ENCODE data around the gene ARHGAP28.

ARHGAP28 gene

GRCh38 chr18:6738622-6739021 is 9.1 kb downstream of the ARHGAP28 start:
- no peak for DNase-seq (ENCODE audit: low read depth in 2 of 2)
- TF ChIP-seq CTCF (IDR thresholded peaks at IDR 0.05; ENCODE audit: low read depth, low read length): no peak
- no peak overlapping the region for H3K4me3 ChIP-seq (replicated peaks in 1 of 2; ENCODE audit: low read depth in 2 of 2, low read length in 2 of 2)

- peak; percentile 94 to 96 for DNase-seq (ENCODE audit: low read depth in 2 of 2)
- TF ChIP-seq CTCF (IDR thresholded peaks at IDR 0.05; ENCODE audit: low read depth, low read length): no peak
- no peak overlapping the region for H3K4me3 ChIP-seq (replicated peaks in 1 of 2; ENCODE audit: low read depth in 2 of 2, low read length in 2 of 2)
Measured at GRCh38 chr18:6741232-6741663, 11.7 kb downstream of the ARHGAP28 start.

- H3K4me3 ChIP-seq (replicated peaks in 1 of 2; ENCODE audit: low read depth in 2 of 2, low read length in 2 of 2): no peak overlapping the region
- no peak for DNase-seq (ENCODE audit: low read depth in 2 of 2)
- no peak for TF ChIP-seq CTCF (IDR thresholded peaks at IDR 0.05; ENCODE audit: low read depth, low read length)
Measured at GRCh38 chr18:6741786-6742185, 12.3 kb downstream of the ARHGAP28 start.

GRCh38 chr18:6743999-6744398 is 14.5 kb downstream of the ARHGAP28 start:
- no peak overlapping the region for H3K4me3 ChIP-seq (replicated peaks in 1 of 2; ENCODE audit: low read depth in 2 of 2, low read length in 2 of 2)
- DNase-seq (ENCODE audit: low read depth in 2 of 2): no peak
- TF ChIP-seq CTCF (IDR thresholded peaks at IDR 0.05; ENCODE audit: low read depth, low read length): no peak

GRCh38 chr18:6744816-6745455 is 15.4 kb downstream of the ARHGAP28 start:
- TF ChIP-seq CTCF (IDR thresholded peaks at IDR 0.05; ENCODE audit: low read depth, low read length): no peak
- H3K4me3 ChIP-seq (replicated peaks in 1 of 2; ENCODE audit: low read depth in 2 of 2, low read length in 2 of 2): no peak overlapping the region
- no peak for DNase-seq (ENCODE audit: low read depth in 2 of 2)

GRCh38 chr18:6745504-6746031 is 16.1 kb downstream of the ARHGAP28 start:
- no peak for DNase-seq (ENCODE audit: low read depth in 2 of 2)
- H3K4me3 ChIP-seq (replicated peaks in 1 of 2; ENCODE audit: low read depth in 2 of 2, low read length in 2 of 2): no peak overlapping the region
- TF ChIP-seq CTCF (IDR thresholded peaks at IDR 0.05; ENCODE audit: low read depth, low read length): no peak

All from cardiac fibroblast (primary cell).